Measurements from ENCODE around the gene NFU1.

DNA sequence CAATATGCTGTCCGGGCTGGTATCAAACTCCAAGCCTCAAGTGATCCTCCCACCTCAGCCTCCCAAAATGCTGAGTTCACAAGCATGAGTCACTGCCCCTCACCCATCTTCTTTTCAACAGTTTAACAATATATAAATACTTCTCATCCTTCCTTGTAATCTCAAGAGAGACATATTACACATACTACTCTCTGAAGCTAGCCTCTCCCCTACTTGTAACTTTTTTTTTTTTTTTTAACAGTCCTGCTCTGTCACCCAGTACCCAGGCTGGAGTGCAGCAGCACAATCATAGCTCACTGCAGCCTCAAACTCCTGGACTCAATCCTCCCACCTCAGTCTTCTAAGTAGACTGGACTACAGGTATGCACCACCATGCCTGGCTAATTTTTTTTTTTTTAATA, 55.9 kb downstream of the NFU1 start:
- TF ChIP-seq, protein P1, sequence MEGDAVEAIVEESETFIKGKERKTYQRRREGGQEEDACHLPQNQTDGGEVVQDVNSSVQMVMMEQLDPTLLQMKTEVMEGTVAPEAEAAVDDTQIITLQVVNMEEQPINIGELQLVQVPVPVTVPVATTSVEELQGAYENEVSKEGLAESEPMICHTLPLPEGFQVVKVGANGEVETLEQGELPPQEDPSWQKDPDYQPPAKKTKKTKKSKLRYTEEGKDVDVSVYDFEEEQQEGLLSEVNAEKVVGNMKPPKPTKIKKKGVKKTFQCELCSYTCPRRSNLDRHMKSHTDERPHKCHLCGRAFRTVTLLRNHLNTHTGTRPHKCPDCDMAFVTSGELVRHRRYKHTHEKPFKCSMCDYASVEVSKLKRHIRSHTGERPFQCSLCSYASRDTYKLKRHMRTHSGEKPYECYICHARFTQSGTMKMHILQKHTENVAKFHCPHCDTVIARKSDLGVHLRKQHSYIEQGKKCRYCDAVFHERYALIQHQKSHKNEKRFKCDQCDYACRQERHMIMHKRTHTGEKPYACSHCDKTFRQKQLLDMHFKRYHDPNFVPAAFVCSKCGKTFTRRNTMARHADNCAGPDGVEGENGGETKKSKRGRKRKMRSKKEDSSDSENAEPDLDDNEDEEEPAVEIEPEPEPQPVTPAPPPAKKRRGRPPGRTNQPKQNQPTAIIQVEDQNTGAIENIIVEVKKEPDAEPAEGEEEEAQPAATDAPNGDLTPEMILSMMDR (conservative IDR thresholded peaks at IDR 0.05; ENCODE audit: low read length), result no peak
- TF ChIP-seq EZH2phosphoT487 (IDR thresholded peaks at IDR 0.05; ENCODE audit: borderline replicate concordance), result no peak
